ENCODE data around the gene KPRP. TPM values are rescaled to one million over a fixed set of nuclear protein-coding genes. Genes with fewer than 3 reads are reported as not detected.

The KPRP gene
- total and polyA plus RNA-seq, 2 experiments from 2014 or later: not detected

DNA sequence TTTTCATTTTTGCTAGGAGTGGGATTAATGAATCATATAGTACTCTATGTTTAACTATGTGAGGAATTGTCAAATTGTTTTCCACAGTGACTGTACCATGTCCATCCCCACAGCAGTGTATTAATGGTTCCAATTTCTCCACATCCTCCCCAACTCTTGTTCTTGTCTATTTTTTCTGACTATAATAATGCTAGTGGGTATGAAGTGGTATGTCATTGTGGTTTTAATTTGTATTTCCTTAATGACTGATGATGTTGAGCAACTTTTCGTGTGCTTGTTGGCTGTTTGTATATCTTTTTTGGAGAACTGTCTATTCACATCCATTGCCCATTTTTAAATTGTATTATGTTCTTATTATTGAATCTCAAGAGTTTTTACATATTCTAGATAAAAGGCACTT, 10.0 kb upstream of the KPRP start:
- H3K4me3 ChIP-seq: no peak overlapping the region
- no peaks in the 10 kb centered on the region for H3K27me3 ChIP-seq
- H3K27ac ChIP-seq: no peak overlapping the region
- H3K9me3 ChIP-seq (ENCODE audit: low read depth): no peaks in the 10 kb centered on the region
- no peak for DNase-seq (ENCODE audit: low read depth in 1 of 2, low spot score in 1 of 2)
- TF ChIP-seq, protein P1, sequence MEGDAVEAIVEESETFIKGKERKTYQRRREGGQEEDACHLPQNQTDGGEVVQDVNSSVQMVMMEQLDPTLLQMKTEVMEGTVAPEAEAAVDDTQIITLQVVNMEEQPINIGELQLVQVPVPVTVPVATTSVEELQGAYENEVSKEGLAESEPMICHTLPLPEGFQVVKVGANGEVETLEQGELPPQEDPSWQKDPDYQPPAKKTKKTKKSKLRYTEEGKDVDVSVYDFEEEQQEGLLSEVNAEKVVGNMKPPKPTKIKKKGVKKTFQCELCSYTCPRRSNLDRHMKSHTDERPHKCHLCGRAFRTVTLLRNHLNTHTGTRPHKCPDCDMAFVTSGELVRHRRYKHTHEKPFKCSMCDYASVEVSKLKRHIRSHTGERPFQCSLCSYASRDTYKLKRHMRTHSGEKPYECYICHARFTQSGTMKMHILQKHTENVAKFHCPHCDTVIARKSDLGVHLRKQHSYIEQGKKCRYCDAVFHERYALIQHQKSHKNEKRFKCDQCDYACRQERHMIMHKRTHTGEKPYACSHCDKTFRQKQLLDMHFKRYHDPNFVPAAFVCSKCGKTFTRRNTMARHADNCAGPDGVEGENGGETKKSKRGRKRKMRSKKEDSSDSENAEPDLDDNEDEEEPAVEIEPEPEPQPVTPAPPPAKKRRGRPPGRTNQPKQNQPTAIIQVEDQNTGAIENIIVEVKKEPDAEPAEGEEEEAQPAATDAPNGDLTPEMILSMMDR (IDR thresholded peaks at IDR 0.05; ENCODE audit: low read depth, low read length): no peak
- H3K4me1 ChIP-seq (ENCODE audit: low read depth): no peaks in the 10 kb centered on the region
- no peaks in the 10 kb centered on the region for H3K36me3 ChIP-seq

DNA sequence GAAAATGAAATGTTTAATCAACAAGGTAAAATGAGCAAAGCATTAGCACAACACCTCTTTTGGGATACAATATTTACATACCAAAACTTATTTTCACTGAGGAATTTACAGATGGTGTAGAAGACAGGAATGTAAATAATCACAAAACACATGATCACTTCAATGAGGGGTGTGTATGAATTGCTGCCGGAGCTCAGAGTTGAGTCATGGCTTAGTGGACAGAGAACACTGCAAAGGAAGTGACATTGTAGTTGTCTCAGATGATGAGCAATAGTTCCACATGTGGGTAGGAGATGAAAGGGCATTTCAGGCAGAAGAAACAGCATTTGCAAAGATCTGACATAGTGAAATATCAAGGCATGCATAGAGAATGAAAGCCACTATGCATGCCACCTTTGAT, 5.6 kb upstream of the KPRP start:
- no peak for DNase-seq (ENCODE audit: low read depth in 1 of 2, low spot score in 1 of 2)
- H3K27me3 ChIP-seq: no peaks in the 10 kb centered on the region
- no peaks in the 10 kb centered on the region for H3K4me1 ChIP-seq (ENCODE audit: low read depth)
- H3K9me3 ChIP-seq (ENCODE audit: low read depth): no peaks in the 10 kb centered on the region
- no peak overlapping the region for H3K4me3 ChIP-seq
- TF ChIP-seq, protein P1 (IDR thresholded peaks at IDR 0.05; ENCODE audit: low read depth, low read length): no peak
- no peak overlapping the region for H3K27ac ChIP-seq
- no peaks in the 10 kb centered on the region for H3K36me3 ChIP-seq

DNA sequence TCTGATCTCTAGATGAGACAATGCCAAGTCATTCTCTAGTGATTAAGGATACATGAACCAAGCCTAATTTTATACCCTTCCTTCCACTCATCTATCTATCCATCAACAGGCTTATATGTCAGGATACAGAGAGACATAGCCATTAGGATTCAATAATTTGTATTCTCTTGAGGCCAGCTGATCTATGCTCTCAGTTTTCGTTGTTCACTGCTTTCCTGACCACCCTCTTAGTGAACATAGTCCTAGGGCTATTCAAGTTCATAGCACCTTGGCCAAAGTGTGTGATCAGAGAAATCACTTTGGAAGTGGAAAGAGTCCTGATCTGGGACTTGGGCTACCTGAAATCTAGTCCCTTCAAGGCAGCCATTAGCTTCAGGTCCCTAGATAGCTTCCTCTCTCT, 4.2 kb upstream of the KPRP start:
- no peak for DNase-seq (ENCODE audit: low read depth in 1 of 2, low spot score in 1 of 2)
- Histone ChIP-seq H3K27ac (no peak overlapping the region), H3K27me3 (no peaks in the 10 kb centered on the region), H3K36me3 (no peaks in the 10 kb centered on the region), H3K4me1 (ENCODE audit: low read depth) (no peaks in the 10 kb centered on the region), H3K4me3 (no peak overlapping the region), H3K9me3 (ENCODE audit: low read depth) (no peaks in the 10 kb centered on the region)
- TF ChIP-seq, protein P1 (IDR thresholded peaks at IDR 0.05; ENCODE audit: low read depth, low read length): no peak

- TF ChIP-seq, protein P1 (IDR thresholded peaks at IDR 0.05; ENCODE audit: low read depth, low read length): no peak
- no peak for DNase-seq (ENCODE audit: low read depth in 1 of 2, low spot score in 1 of 2)
These were observed 953 bp upstream of the KPRP start for GRCh38 chr1:152756872-152757271.

GRCh38 chr1:152758636-152759035, 811 bp downstream of the KPRP start:
- H3K36me3 ChIP-seq: no peaks in the 10 kb centered on the region
- H3K27me3 ChIP-seq: no peaks in the 10 kb centered on the region
- no peaks in the 10 kb centered on the region for H3K9me3 ChIP-seq (ENCODE audit: low read depth)
- no peak for DNase-seq (ENCODE audit: low read depth in 1 of 2, low spot score in 1 of 2)
- H3K4me1 ChIP-seq (ENCODE audit: low read depth): no peaks in the 10 kb centered on the region
- TF ChIP-seq, protein P1 (IDR thresholded peaks at IDR 0.05; ENCODE audit: low read depth, low read length): no peak
- no peak overlapping the region for H3K27ac ChIP-seq
- no peak overlapping the region for H3K4me3 ChIP-seq

More at GRCh38 chr1:152756872-152757271, 953 bp upstream of the KPRP start:
- H3K36me3 ChIP-seq: no peaks in the 10 kb centered on the region
- no peak overlapping the region for H3K27ac ChIP-seq
- H3K4me3 ChIP-seq: no peak overlapping the region
- no peaks in the 10 kb centered on the region for H3K27me3 ChIP-seq
- no peaks in the 10 kb centered on the region for H3K4me1 ChIP-seq (ENCODE audit: low read depth)
- H3K9me3 ChIP-seq (ENCODE audit: low read depth): no peaks in the 10 kb centered on the region

Data from cardiac muscle cell (in vitro differentiated cells and primary cell).